K562 (cell line): ENCODE data around the gene FMN1. TPM values are rescaled to one million over a fixed set of nuclear protein-coding genes. Genes with fewer than 3 reads are reported as not detected.

Source experiments
- ATAC-seq: fragments of 200-7000 bp; cut with Tn5 transposase; 3 replicates; pipeline ENCODE4 v1.9.1; 2020; ENCODE audit warnings: moderate library complexity
- BruUV-seq: library from RNA; stranded (reverse); fragments of 400-500 nt; replicated peaks from 2 replicates; lab custom pipeline; 2021; lab: Mats Ljungman, UMichigan
- CTCF ChIA-PET: fragments of 300-600 bp; formaldehyde crosslinking; extraction: SDS; loops from one replicate; lab custom pipeline; 2021; ENCODE audit warnings: low intra/inter-chr PET ratio; lab: Yijun Ruan, JAX
- POLR2A ChIA-PET: fragments of 300-600, 350-650 bp; sonication (Branson Sonifier 250); formaldehyde crosslinking; extraction: SDS; loops from one replicate; lab custom pipeline; 2021; ENCODE audit warnings: antibody characterized with exemption, inconsistent platforms; lab: Yijun Ruan, JAX
- DNase-seq, 4 experiments: peaks; one replicate each; pipeline versions ENCODE4 v3.0.0 to v3.0.0-alpha.2; 2011 to 2018; ENCODE audit warnings: low spot score in 3 of 4, mixed read lengths in 3 of 4; ENCODE audit errors: extremely low read depth in 1 of 4
- FAIRE-seq: peaks from 2 replicates; lab custom pipeline; 2011; peaks lifted over from hg19 to GRCh38; lab: Jason Lieb, UNC
- H2AFZ ChIP-seq: 2 replicates; pipeline ENCODE4 v1.6.0; 2011; ENCODE audit warnings: low read depth, low read length, control low read depth, inconsistent platforms
- H3K27ac ChIP-seq: fragments of 200-600 bp; 3 replicates; pipeline ENCODE4 v1.8.0; 2011; ENCODE audit warnings: low read depth, mild to moderate bottlenecking, control low read depth, inconsistent platforms, low read length, moderate library complexity, mixed read lengths; ENCODE audit errors: extremely low read depth
- H3K27me3 ChIP-seq, 2 experiments: fragments of 300-600 bp in 1 of 2; 2 replicates in 1 of 2; 3 replicates in 1 of 2; pipeline versions ENCODE4 v1.6.0 to v1.8.0; 2011; ENCODE audit warnings: inconsistent platforms in 2 of 2, low read length in 2 of 2, mild to moderate bottlenecking in 1 of 2, mixed read lengths in 1 of 2, moderate library complexity in 1 of 2; ENCODE audit not compliant: control insufficient read depth in 2 of 2, insufficient read depth in 2 of 2
- H3K36me3 ChIP-seq: fragments of 300-600 bp; 3 replicates; pipeline ENCODE4 v1.8.0; 2011; ENCODE audit warnings: mild to moderate bottlenecking, low read length, inconsistent platforms; ENCODE audit not compliant: control insufficient read depth, insufficient read depth
- H3K4me1 ChIP-seq, 2 experiments: fragments of 200-600 bp in 1 of 2; replicated peaks in 1 of 2; 2 replicates in 1 of 2; 3 replicates in 1 of 2; pipeline versions ENCODE4 v1.5.1 to v1.8.0; 2011; ENCODE audit warnings: inconsistent platforms in 2 of 2, low read length in 2 of 2, mild to moderate bottlenecking in 1 of 2, mixed read lengths in 1 of 2, moderate library complexity in 1 of 2; ENCODE audit not compliant: control insufficient read depth in 2 of 2, insufficient read depth in 2 of 2
- H3K4me2 ChIP-seq: 2 replicates; pipeline ENCODE4 v1.6.1; 2011; ENCODE audit warnings: low read length, control low read depth, inconsistent platforms, mixed read lengths; ENCODE audit not compliant: insufficient read depth
- H3K4me3 ChIP-seq: fragments of 200-600 bp; sonication (generic), shearing (Covaris generic); 2 replicates; pipeline ENCODE4 v1.5.1; 2016; ENCODE audit warnings: control low read depth, inconsistent platforms
- H3K79me2 ChIP-seq: fragments of 200-600 bp; 3 replicates; pipeline ENCODE4 v1.8.0; 2011; ENCODE audit warnings: low read length, inconsistent platforms; ENCODE audit not compliant: control insufficient read depth, insufficient read depth
- H3K9ac ChIP-seq, 2 experiments: 2 replicates each; pipeline versions ENCODE4 v1.6.0 to v1.6.1; 2011; ENCODE audit warnings: low read depth in 2 of 2, low read length in 2 of 2, control low read depth in 1 of 2, inconsistent platforms in 1 of 2, mild to moderate bottlenecking in 1 of 2, mixed read lengths in 1 of 2; ENCODE audit not compliant: insufficient read depth in 1 of 2
- H3K9me1 ChIP-seq: one replicate; pipeline ENCODE4 v1.6.0; 2011; ENCODE audit warnings: inconsistent platforms, mild to moderate bottlenecking, low read length, moderate library complexity; ENCODE audit not compliant: control insufficient read depth, insufficient read depth
- H3K9me3 ChIP-seq: replicated peaks from 2 replicates; pipeline ENCODE4 v1.5.1; 2011; ENCODE audit warnings: low read depth, low read length, inconsistent platforms; ENCODE audit not compliant: control insufficient read depth, insufficient read depth
- H4K20me1 ChIP-seq: replicated peaks from 2 replicates; pipeline ENCODE4 v1.6.1; 2011; ENCODE audit warnings: low read length, inconsistent platforms, mixed read lengths; ENCODE audit not compliant: control insufficient read depth, insufficient read depth
- CEBPB ChIP-seq: fragments of 450-650 bp; IDR thresholded peaks from 2 replicates; pipeline ENCODE4 v1.6.1; 2016; ENCODE audit warnings: missing genetic modification characterization, missing compliant biosample characterization
- HMBOX1 ChIP-seq: sonication (generic); IDR thresholded peaks from 2 replicates; pipeline ENCODE4 v1.6.1; 2016
- JUN ChIP-seq, 2 experiments: sonication (generic) in 1 of 2; formaldehyde crosslinking in 1 of 2; IDR thresholded peaks; 2 replicates each; pipeline versions ENCODE4 v1.6.1 to v1.8.0; 2012 to 2022; ENCODE audit warnings: borderline replicate concordance in 2 of 2, mild to moderate bottlenecking in 2 of 2, improper control_type of control experiment in 1 of 2, low read depth in 1 of 2, low read length in 1 of 2, missing genetic modification reagents in 1 of 2
- NCOA6 ChIP-seq: fragments of 450-650 bp; IDR thresholded peaks from 2 replicates; pipeline ENCODE4 v1.6.1; 2017; ENCODE audit warnings: mild to moderate bottlenecking
- PML ChIP-seq: IDR thresholded peaks from 2 replicates; pipeline ENCODE4 v1.6.1; 2012; ENCODE audit warnings: low read length, inconsistent platforms
- SPI1 ChIP-seq: IDR thresholded peaks from 2 replicates; pipeline ENCODE4 v1.6.1; 2011; ENCODE audit warnings: low read depth, low read length, control low read depth, borderline replicate concordance
- TFE3 ChIP-seq: fragments of 450-650 bp; formaldehyde crosslinking; IDR thresholded peaks from 2 replicates; pipeline ENCODE4 v1.4.0; 2020; ENCODE audit warnings: mild to moderate bottlenecking, mixed read lengths
- ZNF146 ChIP-seq: IDR thresholded peaks from one replicate; pipeline ENCODE4 v1.6.1; 2018; ENCODE audit warnings: missing compliant biosample characterization; ENCODE audit not compliant: unreplicated experiment
- ZNF232 ChIP-seq: sonication (generic); formaldehyde crosslinking; IDR thresholded peaks from 2 replicates; pipeline ENCODE4 v1.8.0; 2022; ENCODE audit warnings: mild to moderate bottlenecking, missing genetic modification reagents
- ZNF280A ChIP-seq: fragments of 450-650 bp; IDR thresholded peaks from 2 replicates; pipeline ENCODE4 v1.6.1; 2018; ENCODE audit warnings: mild to moderate bottlenecking, low read depth; ENCODE audit not compliant: partially characterized antibody
- ZNF551 ChIP-seq: fragments of 250-450 bp; sonication (Bioruptor Pico); IDR thresholded peaks from 2 replicates; pipeline ENCODE4 v1.5.0; 2021; ENCODE audit warnings: mild to moderate bottlenecking, moderate library complexity
- ZNF584 ChIP-seq: fragments of 200-800 bp; sonication (Bioruptor generic); IDR thresholded peaks from 2 replicates; pipeline ENCODE4 v1.6.1; 2016; ENCODE audit warnings: low read depth, mild to moderate bottlenecking, missing genetic modification characterization, missing compliant biosample characterization
- WGBS: fragments of 100-300 bp; shearing (Covaris generic); methylation state at CpG from one replicate; pipeline ENCODE4 v1.1.6; 2016; ENCODE audit warnings: low coverage, mixed read lengths; ENCODE audit not compliant: insufficient coverage; ENCODE audit errors: missing lambda C conversion rate; 5-methylcytosine and 5-hydroxymethylcytosine counted together
- in situ Hi-C: fragments of 300-500 bp; cut with MboI; formaldehyde crosslinking; loops from 4 replicates; pipeline ENCODE4 v1.15.0; 2018; ENCODE audit warnings: inconsistent platforms, mixed read lengths
- intact Hi-C: fragments of 100-400 bp; cut with micrococcal nuclease; formaldehyde crosslinking; loops from 2 replicates; pipeline ENCODE4 v1.14.2; 2022
- polyA plus RNA-seq, 8 experiments: library from polyadenylated mRNA; depleted of rRNA in 4 of 8; stranded (reverse) in 5 of 8; unstranded in 3 of 8; fragments of >200 nt; fragmentation: Nextera tagmentation in 2 of 8; fragmentation: Illumina TruSeq in 1 of 8; extraction: Ambion mirVana in 2 of 8; extraction: Trizol in 1 of 8; gene quantifications; 2 replicates each; pipeline versions ENCODE4 v1.2.1 to v1.2.3, GENCODE V29; 2011 to 2014; ENCODE audit warnings: inconsistent platforms in 1 of 8, missing spikeins in 1 of 8
- total RNA-seq, 7 experiments: library from RNA; depleted of rRNA in 6 of 7; stranded (reverse); fragments of >200 nt in 6 of 7; fragmentation: Illumina TruSeq in 2 of 7; extraction: Trizol in 2 of 7; gene quantifications; 2 replicates each; pipeline versions ENCODE4 v1.2.1 to v1.2.3, GENCODE V29; 2011 to 2021; ENCODE audit warnings: low replicate concordance in 1 of 7

FMN1 gene
- total and polyA plus RNA-seq, 9 of the 15 experiments (the other 6 are each of a cell fraction or from before 2014, with no cell fraction given), result 0.03 to 0.07 (median 0.04) TPM; not detected in 6

GRCh38 chr15:32866454-32867312 is 327.8 kb downstream of the FMN1 start:
- in situ Hi-C loops, result no loop called here
- WGBS, result 47% methylated on average over 6 of the region's 6 CpGs
- Histone ChIP-seq H3K27me3 (no peaks in the 10 kb centered on the region), H3K9me1 (no peaks in the 10 kb centered on the region), H3K4me3 (no peak overlapping the region), H3K9ac (no peak overlapping the region), H3K27ac (peak overlapping the region; percentile 45; the same call in 1 of the 3 replicates), H2AFZ (peak overlapping the region; percentile 79), H3K36me3 (no peaks in the 10 kb centered on the region), H4K20me1 (no peaks in the 10 kb centered on the region), H3K79me2 (no peaks in the 10 kb centered on the region), H3K4me1 (peaks cover 0 to 14% of the 10 kb centered on the region in 2 experiments; a peak in 4 of 5 replicates), H3K4me2 (peak overlapping the region; percentile 54), H3K9me3 (no peaks in the 10 kb centered on the region)
- no peak; the same call in 2 of the 3 replicates for ATAC-seq
- FAIRE-seq, result no peak
- CTCF ChIA-PET, result no interaction called here
- no peak for DNase-seq
- no TSS peak for BruUV-seq
- POLR2A ChIA-PET, result no interaction called here
- TF ChIP-seq NCOA6, result no peak
- TF ChIP-seq ZNF584 (CRISPR knock-in tag), result no peak
- TF ChIP-seq ZNF146, result no peak
- TF ChIP-seq SPI1, result no peak
- no peak for TF ChIP-seq ZNF551 (CRISPR knock-in tag)
- TF ChIP-seq ZNF232 (CRISPR knock-in tag), result no peak
- no peak for TF ChIP-seq TFE3 (CRISPR knock-in tag)
- TF ChIP-seq ZNF280A, result no peak
- no peak for TF ChIP-seq JUN (IDR thresholded peaks at IDR 0.05; ENCODE audit: borderline replicate concordance, low read depth, low read length)
- TF ChIP-seq JUN (CRISPR knock-in tag; IDR thresholded peaks at IDR 0.05; ENCODE audit: borderline replicate concordance), result no peak
- TF ChIP-seq HMBOX1, result no peak
- no peak for TF ChIP-seq PML
- TF ChIP-seq CEBPB (tag), result no peak
- intact Hi-C loops, result no loop called here
